Ascending aorta (tissue), 2 donors: ENCODE data around the gene TIMP3. TPM values are rescaled to one million over a fixed set of nuclear protein-coding genes. Genes with fewer than 3 reads are reported as not detected.

Experiments used
- DNase-seq, 2 donors: peaks; one replicate each; pipeline ENCODE4 v3.0.0-alpha.2; 2019; ENCODE audit warnings: low spot score in 2 of 2
- H3K27ac ChIP-seq, 2 donors: fragments of 200-600 bp; sonication (generic); one replicate each; pipeline ENCODE4 v1.5.1; 2016 to 2017; ENCODE audit warnings: mild to moderate bottlenecking in 1 of 2
- H3K27me3 ChIP-seq: fragments of 200-600 bp; sonication (generic); one replicate; pipeline ENCODE4 v1.5.1; 2017
- H3K36me3 ChIP-seq, 2 donors: fragments of 200-600 bp; sonication (generic); one replicate each; pipeline ENCODE4 v1.5.1; 2016
- H3K4me1 ChIP-seq, 2 donors: fragments of 200-600 bp; sonication (generic); one replicate each; pipeline ENCODE4 v1.5.1; 2016 to 2017; ENCODE audit warnings: mild to moderate bottlenecking in 1 of 2
- H3K4me3 ChIP-seq, 2 donors: fragments of 200-600 bp; sonication (generic); one replicate each; pipeline ENCODE4 v1.5.1; 2016 to 2017; ENCODE audit warnings: mild to moderate bottlenecking in 1 of 2
- H3K9me3 ChIP-seq, 2 donors: fragments of 200-600 bp; sonication (generic); one replicate each; pipeline ENCODE4 v1.5.1; 2016
- intact Hi-C: fragments of 100-400 bp; cut with DNase I; formaldehyde crosslinking; loops from one replicate; pipeline ENCODE4 v1.15.1; 2023
- total RNA-seq: library from RNA; depleted of rRNA; stranded (reverse); fragments of >200 nt; gene quantifications from one replicate; pipeline ENCODE4 v1.1.0, GENCODE V29; 2016
- TF ChIP-seq, protein P1 (sequence below), 3 experiments: fragments of 200-600 bp in 2 of 3; fragments of 450-650 bp in 1 of 3; sonication (generic) in 2 of 3; IDR thresholded peaks; one replicate each; pipeline ENCODE4 v1.5.1; 2016 to 2019; ENCODE audit warnings: antibody characterized with exemption in 3 of 3, mild to moderate bottlenecking in 1 of 3, moderate library complexity in 1 of 3

TIMP3 gene
- total RNA-seq, 1 donor from 2014 or later, result 394 TPM

- intact Hi-C loops, result no loop called here
- no peak overlapping the region for H3K27ac ChIP-seq
- H3K27me3 ChIP-seq, result no peaks in the 10 kb centered on the region
- TF ChIP-seq, protein P1, sequence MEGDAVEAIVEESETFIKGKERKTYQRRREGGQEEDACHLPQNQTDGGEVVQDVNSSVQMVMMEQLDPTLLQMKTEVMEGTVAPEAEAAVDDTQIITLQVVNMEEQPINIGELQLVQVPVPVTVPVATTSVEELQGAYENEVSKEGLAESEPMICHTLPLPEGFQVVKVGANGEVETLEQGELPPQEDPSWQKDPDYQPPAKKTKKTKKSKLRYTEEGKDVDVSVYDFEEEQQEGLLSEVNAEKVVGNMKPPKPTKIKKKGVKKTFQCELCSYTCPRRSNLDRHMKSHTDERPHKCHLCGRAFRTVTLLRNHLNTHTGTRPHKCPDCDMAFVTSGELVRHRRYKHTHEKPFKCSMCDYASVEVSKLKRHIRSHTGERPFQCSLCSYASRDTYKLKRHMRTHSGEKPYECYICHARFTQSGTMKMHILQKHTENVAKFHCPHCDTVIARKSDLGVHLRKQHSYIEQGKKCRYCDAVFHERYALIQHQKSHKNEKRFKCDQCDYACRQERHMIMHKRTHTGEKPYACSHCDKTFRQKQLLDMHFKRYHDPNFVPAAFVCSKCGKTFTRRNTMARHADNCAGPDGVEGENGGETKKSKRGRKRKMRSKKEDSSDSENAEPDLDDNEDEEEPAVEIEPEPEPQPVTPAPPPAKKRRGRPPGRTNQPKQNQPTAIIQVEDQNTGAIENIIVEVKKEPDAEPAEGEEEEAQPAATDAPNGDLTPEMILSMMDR (IDR thresholded peaks at IDR 0.05), result no peak
- no peaks in the 10 kb centered on the region for H3K9me3 ChIP-seq
- H3K36me3 ChIP-seq, result no peaks in the 10 kb centered on the region
- peaks cover 10 to 42% of the 10 kb centered on the region in 2 donors for H3K4me1 ChIP-seq
- H3K4me3 ChIP-seq, result no peak overlapping the region
- DNase-seq, result no peak
These were observed 41.8 kb downstream of the TIMP3 start for GRCh38 chr22:32843300-32843699.

GRCh38 chr22:32844251-32844650, 42.7 kb downstream of the TIMP3 start:
- H3K4me1 ChIP-seq, result peaks cover 8 to 34% of the 10 kb centered on the region in 2 donors

DNA sequence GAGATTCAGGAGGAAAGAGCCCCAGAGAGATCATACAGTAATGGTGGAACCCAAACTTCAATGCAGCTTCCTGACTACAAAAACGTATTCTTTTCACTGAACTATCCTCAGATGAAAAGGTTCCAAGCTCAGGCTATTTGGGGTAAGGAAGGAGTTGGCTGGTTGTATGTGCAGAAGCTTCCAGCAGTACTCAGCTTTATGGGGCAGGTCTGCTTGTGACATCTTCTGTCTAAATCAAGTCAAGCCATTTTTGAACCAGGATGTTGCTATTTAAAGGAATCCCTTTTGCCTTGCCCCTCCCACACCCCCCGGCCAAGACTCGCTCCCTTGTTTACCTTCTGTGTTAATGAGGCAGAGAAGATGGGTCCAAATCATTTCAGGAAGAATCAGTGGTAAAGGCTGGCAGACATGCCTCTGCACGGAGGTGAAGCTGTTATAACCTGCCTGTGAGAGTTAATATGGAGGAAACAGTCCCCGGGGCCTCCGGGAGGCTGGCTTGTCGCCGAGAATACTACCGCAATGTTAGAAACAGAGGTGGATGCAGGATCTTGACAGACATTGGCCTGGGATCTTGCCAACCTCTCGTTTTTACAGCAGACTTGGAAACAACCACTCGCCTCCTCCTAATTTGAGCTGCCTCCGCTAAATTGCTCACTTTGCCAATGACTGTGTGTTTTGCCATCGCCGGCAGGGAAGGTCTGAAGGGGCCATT, 45.4 kb downstream of the TIMP3 start:
- H3K27me3 ChIP-seq, result no peaks in the 10 kb centered on the region
- DNase-seq, result peak in 1 of 2 donors; percentile 74
- H3K4me1 ChIP-seq, result peaks cover 24 to 39% of the 10 kb centered on the region in 2 donors
- peak overlapping the region; percentile 46 to 56 for H3K27ac ChIP-seq
- intact Hi-C loops, result loop anchor here (2.0 kb wide), 1 partner anchor 44 kb away; no protein-coding TSS in a partner anchor
- peak overlapping the region in 1 of 2 donors; percentile 40 for H3K4me3 ChIP-seq
- TF ChIP-seq, protein P1 (IDR thresholded peaks at IDR 0.05), result no peak
- H3K36me3 ChIP-seq, result no peaks in the 10 kb centered on the region
- no peaks in the 10 kb centered on the region for H3K9me3 ChIP-seq

More at GRCh38 chr22:32844251-32844650, 42.7 kb downstream of the TIMP3 start:
- intact Hi-C loops, result no loop called here
- no peaks in the 10 kb centered on the region for H3K9me3 ChIP-seq
- H3K27me3 ChIP-seq, result no peaks in the 10 kb centered on the region
- TF ChIP-seq, protein P1 (IDR thresholded peaks at IDR 0.05), result no peak
- no peak for DNase-seq
- no peak overlapping the region for H3K27ac ChIP-seq
- H3K36me3 ChIP-seq, result no peaks in the 10 kb centered on the region
- no peak overlapping the region for H3K4me3 ChIP-seq

DNA sequence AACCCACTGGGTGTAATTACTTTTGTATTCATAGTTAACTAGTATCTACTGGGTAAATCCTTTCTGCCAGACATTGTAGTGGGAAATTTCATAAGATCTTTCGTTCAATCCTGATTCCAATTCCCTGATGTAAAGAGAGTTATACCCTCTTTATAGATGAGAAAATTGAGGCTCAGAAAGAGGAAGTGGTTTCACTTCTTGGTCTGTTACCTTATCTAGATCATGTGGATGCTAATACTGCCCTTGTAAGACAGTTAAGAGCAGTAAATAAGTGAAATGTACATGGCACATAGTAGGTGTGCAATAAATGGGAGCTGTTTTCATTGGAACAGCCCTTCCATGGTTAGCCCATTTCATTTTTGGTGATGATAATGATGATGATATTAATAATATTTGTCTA, 46.7 kb downstream of the TIMP3 start:
- no peaks in the 10 kb centered on the region for H3K9me3 ChIP-seq
- peaks cover 26 to 48% of the 10 kb centered on the region in 2 donors for H3K4me1 ChIP-seq
- intact Hi-C loops, result no loop called here
- H3K4me3 ChIP-seq, result no peak overlapping the region
- no peak overlapping the region for H3K27ac ChIP-seq
- TF ChIP-seq, protein P1 (IDR thresholded peaks at IDR 0.05), result no peak
- no peak for DNase-seq
- H3K36me3 ChIP-seq, result no peaks in the 10 kb centered on the region
- no peaks in the 10 kb centered on the region for H3K27me3 ChIP-seq

GRCh38 chr22:32849501-32849900, 48.0 kb downstream of the TIMP3 start:
- peak overlapping the region; percentile 75 to 77 for H3K27ac ChIP-seq
- DNase-seq, result no peak
- H3K4me1 ChIP-seq, result peaks cover 26 to 48% of the 10 kb centered on the region in 2 donors
- H3K4me3 ChIP-seq, result no peak overlapping the region
- intact Hi-C loops, result no loop called here
- no peaks in the 10 kb centered on the region for H3K9me3 ChIP-seq
- no peaks in the 10 kb centered on the region for H3K36me3 ChIP-seq
- H3K27me3 ChIP-seq, result no peaks in the 10 kb centered on the region
- TF ChIP-seq, protein P1 (IDR thresholded peaks at IDR 0.05), result no peak
